Activated CD8-positive, alpha-beta T cell treated with anti-CD3 and anti-CD28 coated beads, Interleukin-2, amount 10 ng/mL, durations not matched to agents 7 days and 5 days (primary cell): ENCODE data around the gene CXXC5. TPM values are rescaled to one million over a fixed set of nuclear protein-coding genes. Genes with fewer than 3 reads are reported as not detected.
"Not testable (repeated sequence)": the region's sequence is repeated elsewhere in the genome, so short reads cannot be mapped to it uniquely, and the experiment has no call there.

ENCODE experiments used
- ATAC-seq: fragments of 150-1000 bp; cut with Tn5 transposase; one replicate; pipeline ENCODE4 v1.10.0; 2021; ENCODE audit warnings: moderate library complexity
- CTCF ChIA-PET: fragments of 350-600 bp; sonication (Branson Sonifier 250); formaldehyde crosslinking; loops from one replicate; lab custom pipeline; 2021; ENCODE audit warnings: antibody characterized with exemption; lab: Charles Lee
- POLR2A ChIA-PET: fragments of 350-600 bp; sonication (Branson Sonifier 250); formaldehyde crosslinking; loops from one replicate; lab custom pipeline; 2021; ENCODE audit warnings: antibody characterized with exemption; lab: Charles Lee
- DNase-seq: peaks from one replicate; pipeline ENCODE4 v3.0.0-alpha.2; 2020
- H3K27ac Mint-ChIP-seq: one replicate; pipeline ENCODE4 v1.8.0; 2021; ENCODE audit warnings: mild to moderate bottlenecking, mixed read lengths
- H3K27me3 Mint-ChIP-seq: one replicate; pipeline ENCODE4 v1.8.0; 2021; ENCODE audit warnings: low read depth, mixed read lengths
- H3K36me3 Mint-ChIP-seq: one replicate; pipeline ENCODE4 v1.8.0; 2021; ENCODE audit warnings: low read depth, mixed read lengths
- H3K4me1 Mint-ChIP-seq: one replicate; pipeline ENCODE4 v1.8.0; 2021; ENCODE audit warnings: low read depth, mixed read lengths
- H3K4me3 Mint-ChIP-seq: one replicate; pipeline ENCODE4 v1.8.0; 2021; ENCODE audit warnings: mild to moderate bottlenecking, mixed read lengths
- H3K9me3 Mint-ChIP-seq: one replicate; pipeline ENCODE4 v1.8.0; 2022; ENCODE audit warnings: mixed read lengths; ENCODE audit not compliant: insufficient read depth
- total RNA-seq, 2 experiments: library from RNA; stranded (reverse); gene quantifications; one replicate each; pipeline ENCODE4 v1.2.3, GENCODE V29; 2021

CXXC5 gene
- total RNA-seq, result 1 to 10 TPM; 1.2 to 2.0 TPM

GRCh38 chr5:139648205-139649081 is at the start of gene CXXC5:
CXXC5 (plus strand) TSS chr5:139648349; CDS start chr5:139680524, 32,175 bp downstream.
- CTCF ChIA-PET, result interaction anchor here (1.0 to 8.8 kb wide), 6 partner anchors 13 to 226 kb away, joined by 3 to 100 read pairs (median 4); no protein-coding TSS in a partner anchor
- POLR2A ChIA-PET, result interaction anchor here (1.0 to 2.0 kb wide), 5 partner anchors 11 to 43 kb away, joined by 3 to 12 read pairs (median 6); no protein-coding TSS in a partner anchor
- DNase-seq, result peak; percentile 61
- Mint-ChIP-seq H3K27ac (no peak within 1 kb of the TSS), H3K4me3 (peak within 1 kb of the TSS; percentile 55), H3K36me3 (no peaks in the 10 kb centered on the region), H3K27me3 (peaks cover 56% of the 10 kb centered on the region), H3K9me3 (no peaks in the 10 kb centered on the region), H3K4me1 (peaks cover 70% of the 10 kb centered on the region)
- ATAC-seq, result peak; percentile 60

- not testable (repeated sequence) for ATAC-seq, H3K27me3 Mint-ChIP-seq, DNase-seq, H3K9me3 Mint-ChIP-seq, H3K27ac Mint-ChIP-seq, H3K4me3 Mint-ChIP-seq
- Mint-ChIP-seq H3K36me3 (peaks cover 43% of the 10 kb centered on the region), H3K4me1 (peaks cover 17% of the 10 kb centered on the region)
- ChIA-PET POLR2A (interaction anchor here (0.7 to 1.6 kb wide), 3 partner anchors 8 to 467 kb away, joined by 3 to 4 read pairs (median 3); no protein-coding TSS in a partner anchor), CTCF (interaction anchor here (0.7 to 1.6 kb wide), 6 partner anchors 14 to 85 kb away, joined by 3 to 4 read pairs (median 4); no protein-coding TSS in a partner anchor)
Measured at GRCh38 chr5:139598601-139598965, 49.6 kb upstream of the CXXC5 start.

GRCh38 chr5:139600336-139600949 is 47.7 kb upstream of the CXXC5 start:
- Mint-ChIP-seq H3K4me3 (no peak overlapping the region), H3K9me3 (no peaks in the 10 kb centered on the region), H3K27ac (no peak overlapping the region), H3K4me1 (peaks cover 14% of the 10 kb centered on the region), H3K27me3 (no peaks in the 10 kb centered on the region), H3K36me3 (peaks cover 38% of the 10 kb centered on the region)
- ATAC-seq (no peak), DNase-seq (no peak)
- ChIA-PET CTCF (interaction anchor here (1.3 kb wide), 1 partner anchor 24 kb away, joined by 3 read pairs; no protein-coding TSS in a partner anchor), POLR2A (no interaction called here)

- no peak overlapping the region for H3K27ac Mint-ChIP-seq
- no peaks in the 10 kb centered on the region for H3K27me3 Mint-ChIP-seq
- no peak for ATAC-seq
- POLR2A ChIA-PET, result no interaction called here
- H3K36me3 Mint-ChIP-seq, result peaks cover 38% of the 10 kb centered on the region
- no peak for DNase-seq
- peaks cover 17% of the 10 kb centered on the region for H3K4me1 Mint-ChIP-seq
- no peak overlapping the region for H3K4me3 Mint-ChIP-seq
- no peaks in the 10 kb centered on the region for H3K9me3 Mint-ChIP-seq
- CTCF ChIA-PET, result interaction anchor here (0.7 to 1.1 kb wide), 2 partner anchors 10 to 99 kb away, joined by 3 read pairs; no protein-coding TSS in a partner anchor
Measured at GRCh38 chr5:139601429-139601828, 46.7 kb upstream of the CXXC5 start.

- H3K36me3 Mint-ChIP-seq, result peaks cover 38% of the 10 kb centered on the region
- POLR2A ChIA-PET, ATAC-seq, H3K9me3 Mint-ChIP-seq, H3K4me3 Mint-ChIP-seq, DNase-seq, H3K27me3 Mint-ChIP-seq, H3K27ac Mint-ChIP-seq: not testable (repeated sequence)
- CTCF ChIA-PET, result interaction anchor here (0.7 to 1.1 kb wide), 2 partner anchors 11 to 99 kb away, joined by 3 read pairs; no protein-coding TSS in a partner anchor
- peaks cover 16% of the 10 kb centered on the region for H3K4me1 Mint-ChIP-seq
Measured at GRCh38 chr5:139601948-139602347, 46.2 kb upstream of the CXXC5 start.

GRCh38 chr5:139605887-139606286 is 42.3 kb upstream of the CXXC5 start:
- CTCF ChIA-PET, result interaction anchor here (1.1 to 1.8 kb wide), 3 partner anchors 27 to 184 kb away, joined by 3 to 5 read pairs (median 4); no protein-coding TSS in a partner anchor
- H3K4me3 Mint-ChIP-seq, result no peak overlapping the region
- POLR2A ChIA-PET, result interaction anchor here (0.7 to 1.3 kb wide), 2 partner anchors 8 to 88 kb away, joined by 4 read pairs; no protein-coding TSS in a partner anchor

GRCh38 chr5:139611703-139612584 is 36.2 kb upstream of the CXXC5 start:
- CTCF ChIA-PET, result interaction anchor here (1.2 to 2.5 kb wide), 4 partner anchors 21 to 49 kb away, joined by 4 to 10 read pairs (median 8); no protein-coding TSS in a partner anchor
- DNase-seq, result no peak
- Mint-ChIP-seq H3K9me3 (no peaks in the 10 kb centered on the region), H3K4me1 (peaks cover 16% of the 10 kb centered on the region), H3K4me3 (no peak overlapping the region), H3K36me3 (peaks cover 30% of the 10 kb centered on the region), H3K27me3 (no peaks in the 10 kb centered on the region), H3K27ac (peak overlapping the region; percentile 60)
- POLR2A ChIA-PET, result no interaction called here
- ATAC-seq, result no peak

More at GRCh38 chr5:139605887-139606286, 42.3 kb upstream of the CXXC5 start:
- Mint-ChIP-seq H3K27me3 (no peaks in the 10 kb centered on the region), H3K9me3 (no peaks in the 10 kb centered on the region), H3K27ac (no peak overlapping the region), H3K36me3 (peaks cover 28% of the 10 kb centered on the region), H3K4me1 (peaks cover 9% of the 10 kb centered on the region)
- no peak for ATAC-seq
- no peak for DNase-seq

GRCh38 chr5:139619861-139620260 is 28.3 kb upstream of the CXXC5 start:
- ATAC-seq (no peak), DNase-seq (no peak)
- Mint-ChIP-seq H3K36me3 (peaks cover 59% of the 10 kb centered on the region), H3K4me1 (peaks cover 6% of the 10 kb centered on the region), H3K27me3 (no peaks in the 10 kb centered on the region), H3K27ac (no peak overlapping the region), H3K9me3 (no peaks in the 10 kb centered on the region), H3K4me3 (no peak overlapping the region)
- CTCF ChIA-PET, result interaction anchor here (1.1 to 1.5 kb wide), 3 partner anchors 14 to 45 kb away, joined by 3 to 5 read pairs (median 5); partner anchors contain the start of gene CXXC5
- POLR2A ChIA-PET, result no interaction called here

GRCh38 chr5:139625398-139625797 is 22.8 kb upstream of the CXXC5 start:
- H3K27me3 Mint-ChIP-seq, H3K4me1 Mint-ChIP-seq, POLR2A ChIA-PET, H3K9me3 Mint-ChIP-seq, ATAC-seq, H3K27ac Mint-ChIP-seq, H3K4me3 Mint-ChIP-seq, DNase-seq: not testable (repeated sequence)
- CTCF ChIA-PET, result interaction anchor here (0.9 to 3.1 kb wide), 4 partner anchors 9 to 66 kb away, joined by 3 to 11 read pairs (median 7); no protein-coding TSS in a partner anchor
- peaks cover 69% of the 10 kb centered on the region for H3K36me3 Mint-ChIP-seq

GRCh38 chr5:139630855-139631254 is 17.3 kb upstream of the CXXC5 start:
- ChIA-PET POLR2A (interaction anchor here (0.6 kb wide), 1 partner anchor 69 kb away, joined by 4 read pairs; no protein-coding TSS in a partner anchor), CTCF (interaction anchor here (6.4 to 10.9 kb wide), 4 partner anchors 39 to 135 kb away, joined by 59 to 187 read pairs (median 140); no protein-coding TSS in a partner anchor)
- no peak for ATAC-seq
- Mint-ChIP-seq H3K9me3 (no peaks in the 10 kb centered on the region), H3K4me1 (peaks cover 25% of the 10 kb centered on the region), H3K36me3 (peaks cover 42% of the 10 kb centered on the region), H3K4me3 (no peak overlapping the region), H3K27me3 (no peaks in the 10 kb centered on the region), H3K27ac (no peak overlapping the region)
- DNase-seq, result no peak
